OCI-LY3 (cell line): ENCODE results near the gene FAM199X.
"Not testable (repeated sequence)": the region's sequence is repeated elsewhere in the genome, so short reads cannot be mapped to it uniquely, and the experiment has no call there.

ENCODE experiments used
- H2AFZ ChIP-seq: fragments of 200-600, 300-600 bp; shearing (Covaris generic); 2 replicates; pipeline ENCODE4 v1.6.0; 2014; ENCODE audit warnings: antibody characterized with exemption, low read depth, low read length
- H3K27ac ChIP-seq: fragments of 200-600, 300-600 bp; sonication (generic); 2 replicates; pipeline ENCODE4 v1.5.1; 2014; ENCODE audit warnings: mild to moderate bottlenecking, low read length, moderate library complexity, mixed read lengths
- H3K27me3 ChIP-seq: fragments of 200-600, 300-600 bp; sonication (generic); 2 replicates; pipeline ENCODE4 v1.6.1; 2014; ENCODE audit warnings: low read depth, low read length, mixed read lengths
- H3K36me3 ChIP-seq: fragments of 200-600, 300-600 bp; sonication (generic); replicated peaks from 2 replicates; pipeline ENCODE3; 2014; ENCODE audit warnings: low read depth, low read length, mixed read lengths
- H3K4me1 ChIP-seq: fragments of 300-600, 200-600 bp; sonication (generic); 2 replicates; pipeline ENCODE4 v1.6.1; 2014; ENCODE audit warnings: low read length, mixed read lengths
- H3K4me2 ChIP-seq: fragments of 200-600, 300-600 bp; sonication (generic); 2 replicates; pipeline ENCODE4 v1.6.1; 2014; ENCODE audit warnings: low read length, mixed read lengths
- H3K4me3 ChIP-seq: fragments of 300-600, 200-600 bp; sonication (generic); 2 replicates; pipeline ENCODE4 v1.5.1; 2014; ENCODE audit warnings: antibody characterized with exemption, mild to moderate bottlenecking, low read length, moderate library complexity
- H3K79me2 ChIP-seq: fragments of 300-600, 200-600 bp; shearing (Covaris generic); 2 replicates; pipeline ENCODE4 v1.6.1; 2014; ENCODE audit warnings: mild to moderate bottlenecking, low read length, mixed read lengths
- H3K9ac ChIP-seq: fragments of 300-600, 200-600 bp; shearing (Covaris generic); 2 replicates; pipeline ENCODE4 v1.6.0; 2014; ENCODE audit warnings: mild to moderate bottlenecking, low read length, moderate library complexity
- H3K9me3 ChIP-seq: fragments of 200-600, 300-600 bp; shearing (Covaris generic); 2 replicates; pipeline ENCODE4 v1.6.1; 2014; ENCODE audit warnings: low read length, mixed read lengths; ENCODE audit not compliant: insufficient read depth
- H4K20me1 ChIP-seq: fragments of 200-600, 300-600 bp; sonication (generic); 2 replicates; pipeline ENCODE4 v1.6.1; 2016; ENCODE audit warnings: low read length, mixed read lengths; ENCODE audit not compliant: insufficient read depth
- CTCF ChIP-seq: fragments of 200-600, 300-600 bp; sonication (generic); IDR thresholded peaks from 2 replicates; pipeline ENCODE4 v1.5.1; 2014; ENCODE audit warnings: antibody characterized with exemption, low read length, low read depth
- EZH2phosphoT487 ChIP-seq: fragments of 200-600 bp; shearing (Covaris generic); IDR thresholded peaks from 2 replicates; pipeline ENCODE4 v1.6.1; 2018; ENCODE audit warnings: antibody characterized with exemption, mixed run types, low read depth

The FAM199X gene

GRCh38 chrX:104205548-104205947 lies 39.3 kb downstream of the FAM199X start:
- no peaks in the 10 kb centered on the region for H3K79me2 ChIP-seq
- no peaks in the 10 kb centered on the region for H3K9me3 ChIP-seq
- no peaks in the 10 kb centered on the region for H3K36me3 ChIP-seq
- H3K4me3 ChIP-seq, result no peak overlapping the region
- no peak overlapping the region for H3K4me2 ChIP-seq
- H3K27ac ChIP-seq, result no peak overlapping the region
- H3K27me3 ChIP-seq, result no peaks in the 10 kb centered on the region
- no peaks in the 10 kb centered on the region for H3K4me1 ChIP-seq
- TF ChIP-seq EZH2phosphoT487 (no peak), CTCF (no peak)
- H4K20me1 ChIP-seq, result no peaks in the 10 kb centered on the region
- H3K9ac ChIP-seq, result no peak overlapping the region
- no peak overlapping the region for H2AFZ ChIP-seq

- no peaks in the 10 kb centered on the region for H3K27me3 ChIP-seq
- no peak overlapping the region for H2AFZ ChIP-seq
- no peak for TF ChIP-seq CTCF
- TF ChIP-seq EZH2phosphoT487, result no peak
- no peak overlapping the region for H3K27ac ChIP-seq
- no peak overlapping the region for H3K4me3 ChIP-seq
- H4K20me1 ChIP-seq, result no peaks in the 10 kb centered on the region
- H3K79me2 ChIP-seq, result no peaks in the 10 kb centered on the region
- no peak overlapping the region for H3K9ac ChIP-seq
- no peaks in the 10 kb centered on the region for H3K4me1 ChIP-seq
- no peaks in the 10 kb centered on the region for H3K36me3 ChIP-seq
- H3K4me2 ChIP-seq, result no peak overlapping the region
- H3K9me3 ChIP-seq, result no peaks in the 10 kb centered on the region
Observed at GRCh38 chrX:104211187-104211586, 44.9 kb downstream of the FAM199X start.

- not testable (repeated sequence) for H3K36me3 ChIP-seq, H4K20me1 ChIP-seq, H2AFZ ChIP-seq, H3K4me1 ChIP-seq, H3K27me3 ChIP-seq, H3K4me3 ChIP-seq, H3K9ac ChIP-seq, H3K79me2 ChIP-seq, H3K27ac ChIP-seq, H3K9me3 ChIP-seq, H3K4me2 ChIP-seq
Observed at GRCh38 chrX:104230060-104230459, 63.8 kb downstream of the FAM199X start.
